ENCODE data around the gene ACTL8.

Gene ACTL8

GRCh38 chr1:17851056-17851455 lies 95.9 kb downstream of the ACTL8 start:
- no peak for DNase-seq

DNA sequence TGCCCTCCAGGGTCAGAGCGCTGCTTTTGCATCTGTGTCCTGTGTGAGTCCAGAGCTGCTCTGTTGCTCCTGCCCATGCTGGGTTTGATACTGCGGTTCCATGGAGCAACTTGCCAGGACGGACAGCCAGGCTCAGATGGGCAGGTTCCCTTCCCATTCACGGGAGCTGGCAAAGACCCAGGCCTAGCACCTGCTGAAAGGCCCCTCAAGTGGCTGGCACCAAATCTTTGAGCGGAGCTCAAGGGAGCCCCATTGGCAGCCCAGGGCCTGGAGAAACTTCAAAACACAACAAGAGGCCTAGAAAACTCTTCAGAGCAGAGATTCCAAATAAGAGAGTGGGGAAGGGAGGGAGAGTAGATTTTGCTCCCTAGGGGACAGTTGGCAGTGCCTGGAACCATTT lies 97.2 kb downstream of the ACTL8 start:
- no peak for DNase-seq

GRCh38 chr1:17853241-17853935 lies 98.3 kb downstream of the ACTL8 start:
- no peak for DNase-seq

DNA sequence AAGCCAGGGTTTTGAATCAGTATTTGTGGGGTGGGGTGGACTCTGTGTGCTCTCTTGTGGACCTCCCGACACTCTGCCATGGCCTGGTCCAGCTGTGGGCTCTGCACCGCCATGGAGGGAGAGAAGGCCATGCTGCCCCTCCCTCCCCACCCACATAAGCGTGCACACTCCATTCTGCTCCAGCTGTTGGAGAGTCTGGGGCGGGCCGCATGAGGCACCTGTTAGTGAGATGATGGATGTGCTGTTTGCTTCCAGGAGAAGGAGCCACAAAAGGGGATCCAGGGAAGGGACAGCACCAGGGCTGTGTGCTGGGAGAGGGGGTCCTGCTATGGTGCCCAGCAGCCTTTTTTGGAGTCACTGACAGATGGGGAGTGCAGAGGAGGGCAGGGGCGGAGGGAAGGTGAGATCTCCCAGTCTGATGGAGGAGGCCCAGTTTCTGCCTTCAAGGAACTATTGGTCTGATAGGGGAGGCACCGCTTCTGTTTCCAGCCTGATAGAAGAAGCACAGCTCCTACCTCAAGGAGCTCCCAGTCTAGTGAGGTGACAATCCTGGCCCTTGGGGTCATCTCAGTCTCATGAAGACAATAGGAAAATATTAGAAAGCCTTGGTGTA lies 101.5 kb downstream of the ACTL8 start:
- no peak for DNase-seq

- no peak for DNase-seq
Observed at GRCh38 chr1:17857109-17857499, 102.0 kb downstream of the ACTL8 start.

GRCh38 chr1:17857996-17858395 lies 102.9 kb downstream of the ACTL8 start:
- no peak for DNase-seq

GRCh38 chr1:17860812-17861211 lies 105.7 kb downstream of the ACTL8 start:
- DNase-seq, result no peak

- DNase-seq, result no peak
Observed at GRCh38 chr1:17861685-17862084, 106.6 kb downstream of the ACTL8 start.

- no peak for DNase-seq
Observed at GRCh38 chr1:17862121-17862520, 107.0 kb downstream of the ACTL8 start.

GRCh38 chr1:17865912-17866739 lies 111.0 kb downstream of the ACTL8 start:
- DNase-seq, result no peak

DNA sequence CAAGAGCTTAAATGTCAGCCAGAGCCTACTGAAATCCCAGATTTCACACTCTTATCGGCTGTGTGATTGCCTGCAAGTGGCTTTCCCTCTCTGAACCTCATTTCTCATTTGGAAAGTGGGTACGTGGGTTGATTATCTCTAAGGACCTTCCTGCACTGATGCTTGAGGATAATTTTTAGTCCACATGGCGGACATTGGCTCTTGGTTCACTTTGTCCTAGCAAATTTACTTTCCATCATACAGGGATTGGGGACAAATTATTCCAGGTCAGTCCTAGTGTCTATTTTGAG lies 111.6 kb downstream of the ACTL8 start:
- DNase-seq, result no peak

GRCh38 chr1:17867470-17867869 lies 112.3 kb downstream of the ACTL8 start:
- DNase-seq, result no peak

- no peak for DNase-seq
Observed at GRCh38 chr1:17869815-17870214, 114.7 kb downstream of the ACTL8 start.

DNA sequence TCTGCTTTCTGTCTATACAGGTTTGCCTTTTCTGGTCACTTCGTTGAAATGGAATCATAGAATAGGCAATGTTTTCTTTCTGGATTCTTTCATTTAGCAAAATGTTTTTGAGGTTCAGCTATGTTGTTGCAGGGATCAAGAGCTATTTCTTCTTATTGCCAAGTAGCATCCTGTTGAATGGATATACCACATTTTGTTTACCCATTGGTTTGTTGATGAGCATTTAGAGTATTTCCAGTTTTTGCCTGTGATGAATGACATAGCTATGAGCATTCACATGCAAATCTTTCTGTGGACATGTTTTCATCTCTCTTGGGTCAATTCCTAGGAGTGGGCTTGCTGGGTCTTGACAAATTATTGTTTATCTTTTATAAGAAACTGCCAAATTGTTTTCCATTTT lies 115.5 kb downstream of the ACTL8 start:
- DNase-seq, result no peak

- no peak for DNase-seq
Observed at GRCh38 chr1:17873007-17873675, 118.0 kb downstream of the ACTL8 start.

GRCh38 chr1:17874231-17874630 lies 119.1 kb downstream of the ACTL8 start:
- DNase-seq, result no peak

GRCh38 chr1:17874710-17875109 lies 119.6 kb downstream of the ACTL8 start:
- DNase-seq, result no peak

DNA sequence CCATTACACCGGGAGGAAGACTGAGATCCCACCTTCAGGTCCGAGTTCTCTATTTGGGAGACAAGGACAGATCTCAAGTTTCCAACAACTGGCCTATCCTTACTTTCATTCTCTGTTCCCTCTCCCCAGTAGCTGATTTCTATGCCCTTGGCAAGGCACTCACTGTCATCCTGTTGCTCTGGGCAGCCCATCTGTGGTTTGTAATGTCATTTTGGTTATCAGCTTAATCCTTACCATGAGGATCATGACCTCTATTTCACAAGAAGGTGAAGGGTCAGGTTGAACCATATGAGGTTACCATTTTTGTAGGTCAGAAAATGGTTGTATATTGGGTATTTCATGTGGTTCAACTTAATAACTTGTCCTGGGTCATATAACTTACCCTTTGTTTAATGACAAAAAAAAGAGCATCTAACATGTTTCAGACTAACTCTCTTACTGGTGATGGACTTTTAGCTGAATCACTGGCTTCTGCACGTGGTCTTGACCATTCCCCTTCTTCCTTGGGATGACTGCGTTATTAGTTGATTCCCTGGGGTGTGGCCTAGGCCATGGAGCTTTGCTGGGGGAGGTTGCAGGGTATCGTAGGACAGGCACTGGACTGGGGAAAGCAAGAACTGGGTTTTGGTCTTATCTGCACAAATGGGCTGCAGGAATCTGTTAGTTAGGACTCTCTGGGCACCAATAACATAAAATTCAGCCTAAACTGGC lies 120.2 kb downstream of the ACTL8 start:
- DNase-seq, result no peak

- DNase-seq, result no peak
Observed at GRCh38 chr1:17875882-17876280, 120.7 kb downstream of the ACTL8 start.

Measured in stimulated activated CD8-positive, alpha-beta memory T cell treated with anti-CD3 and anti-CD28 coated beads, Interleukin-4, amount 100 ng/mL, for 48 hours (primary cell).